Panc1 (cell line): Measurements from ENCODE around the gene B4GALNT1. TPM values are rescaled to one million over a fixed set of nuclear protein-coding genes. Genes with fewer than 3 reads are reported as not detected.
A peak's percentile ranks its signal among the peaks of the same experiment; 100 is the strongest.

ENCODE experiments used
- ATAC-seq: fragments of 200-7000 bp; cut with Tn5 transposase; 2 replicates; pipeline ENCODE4 v1.9.1; 2020; ENCODE audit warnings: mild to moderate bottlenecking, moderate library complexity
- Bru-seq: library from RNA; stranded (reverse); fragments of 400-500 nt; gene quantifications from one replicate; lab custom pipeline; 2021; lab: Mats Ljungman, UMichigan
- BruChase-seq, 2 experiments: library from RNA; stranded (reverse); fragments of 400-500 nt; gene quantifications; one replicate each; lab custom pipeline; 2021; lab: Mats Ljungman, UMichigan
- BruUV-seq: library from RNA; stranded (reverse); fragments of 400-500 nt; replicated peaks from 2 replicates; lab custom pipeline; 2021; lab: Mats Ljungman, UMichigan
- CTCF ChIA-PET: fragments of 300-600 bp; sonication (Branson Sonifier 250); formaldehyde crosslinking; loops from one replicate; lab custom pipeline; 2022; ENCODE audit warnings: antibody characterized with exemption; lab: Charles Lee
- POLR2A ChIA-PET: fragments of 300-600 bp; sonication (Branson Sonifier 250); formaldehyde crosslinking; loops from one replicate; lab custom pipeline; 2022; ENCODE audit warnings: antibody characterized with exemption; lab: Charles Lee
- DNase-seq: peaks from one replicate; pipeline ENCODE4 v3.0.0-alpha.2; 2010; ENCODE audit warnings: low read depth, low spot score
- H3K27ac ChIP-seq: 2 replicates; pipeline ENCODE4 v1.5.1; 2011; ENCODE audit warnings: mild to moderate bottlenecking, low read length, inconsistent platforms
- H3K27me3 ChIP-seq: fragments of 200-500 bp; sonication (Bioruptor generic); 2 replicates; pipeline ENCODE4 v1.6.0; 2014; ENCODE audit warnings: low read length, inconsistent platforms; ENCODE audit not compliant: control insufficient read depth, insufficient read depth
- H3K36me3 ChIP-seq: fragments of 200-500 bp; sonication (Bioruptor generic); 2 replicates; pipeline ENCODE4 v1.5.1; 2014; ENCODE audit warnings: inconsistent platforms, mild to moderate bottlenecking, low read length, moderate library complexity; ENCODE audit not compliant: control insufficient read depth, insufficient read depth
- H3K4me1 ChIP-seq: 2 replicates; pipeline ENCODE4 v1.5.1; 2011; ENCODE audit warnings: inconsistent platforms, mild to moderate bottlenecking, low read length, moderate library complexity; ENCODE audit not compliant: control insufficient read depth, insufficient read depth
- H3K4me3 ChIP-seq, 2 experiments: 2 replicates each; pipeline ENCODE4 v1.5.1; 2011 to 2012; ENCODE audit warnings: low read depth in 2 of 2, low read length in 2 of 2, mild to moderate bottlenecking in 2 of 2, inconsistent platforms in 1 of 2, moderate library complexity in 1 of 2
- H3K9me3 ChIP-seq: fragments of 200-500 bp; sonication (Bioruptor generic); 2 replicates; pipeline ENCODE4 v1.5.1; 2014; ENCODE audit warnings: low read depth, mild to moderate bottlenecking, inconsistent platforms, low read length, moderate library complexity; ENCODE audit not compliant: control insufficient read depth, insufficient read depth
- POLR2AphosphoS5 ChIP-seq: IDR thresholded peaks from 2 replicates; pipeline ENCODE4 v1.6.1; 2012; ENCODE audit warnings: mild to moderate bottlenecking, low read depth, low read length, moderate library complexity
- SIN3A ChIP-seq: IDR thresholded peaks from 2 replicates; pipeline ENCODE4 v1.6.1; 2012; ENCODE audit warnings: low read depth, mild to moderate bottlenecking, low read length, moderate library complexity, borderline replicate concordance; ENCODE audit not compliant: insufficient read depth
- TCF7L2 ChIP-seq: IDR thresholded peaks from 2 replicates; pipeline ENCODE4 v1.6.1; 2011; ENCODE audit warnings: mild to moderate bottlenecking, low read depth, low read length, inconsistent platforms
- in situ Hi-C: cut with HindIII; loops from 2 replicates; pipeline ENCODE4 v1.10.0; 2016; ENCODE audit warnings: low sequenced_read_pairs, low pct_unique_long_range_greater_than_20kb
- intact Hi-C: fragments of 100-400 bp; cut with micrococcal nuclease; formaldehyde crosslinking; loops from one replicate; pipeline ENCODE4 v1.10.0; 2022; ENCODE audit not compliant: unreplicated experiment
- long read RNA-seq: library from polyadenylated mRNA; unstranded; transcript quantifications from one replicate; pipeline ENCODE4 v2.0.0, GENCODE V29; 2021; ENCODE audit not compliant: unreplicated experiment
- polyA plus RNA-seq: library from polyadenylated mRNA; unstranded; fragments of >200 nt; gene quantifications from one replicate; pipeline ENCODE4 v1.2.1, GENCODE V29; 2012; ENCODE audit warnings: missing spikeins; ENCODE audit not compliant: insufficient read length
- total RNA-seq: library from RNA; stranded (reverse); gene quantifications from one replicate; pipeline ENCODE4 v1.2.1, GENCODE V29; 2021; ENCODE audit not compliant: unreplicated experiment
- TF ChIP-seq, protein P1 (sequence below): fragments of 450-650 bp; IDR thresholded peaks from 2 replicates; pipeline ENCODE4 v1.5.1; 2017; ENCODE audit warnings: mild to moderate bottlenecking
- TF ChIP-seq, protein P2 (sequence below), 2 experiments: IDR thresholded peaks; 2 replicates each; pipeline ENCODE4 v1.6.1; 2011 to 2012; ENCODE audit warnings: low read depth in 2 of 2, control low read depth in 1 of 2, low read length in 1 of 2, mild to moderate bottlenecking in 1 of 2, moderate library complexity in 1 of 2; ENCODE audit not compliant: insufficient read depth in 1 of 2

The B4GALNT1 gene
- total RNA-seq, result 48.6 TPM
- polyA plus RNA-seq, result 44.0 TPM
- percentile 59 among the genes with signal in this experiment for Bru-seq, nascent RNA
- BruChase-seq, experiment 1, labeled RNA remaining after a 2-hour chase, result percentile 72 among the genes with signal in this experiment
- BruChase-seq, experiment 2, labeled RNA remaining after a 6-hour chase, result percentile 84 among the genes with signal in this experiment
- long read RNA-seq, transcript B4GALNT1-201 (11 exons, 3,036 nt), result major isoform, 7 of 74 reads
- long read RNA-seq, transcript B4GALNT1-208 (6 exons, 1,967 nt), result major isoform, 7 of 74 reads
- long read RNA-seq, partial matches to known transcripts, result 29 of 74 reads
- long read RNA-seq, other reads (novel, unspliced or antisense), result 30 of 74 reads

DNA sequence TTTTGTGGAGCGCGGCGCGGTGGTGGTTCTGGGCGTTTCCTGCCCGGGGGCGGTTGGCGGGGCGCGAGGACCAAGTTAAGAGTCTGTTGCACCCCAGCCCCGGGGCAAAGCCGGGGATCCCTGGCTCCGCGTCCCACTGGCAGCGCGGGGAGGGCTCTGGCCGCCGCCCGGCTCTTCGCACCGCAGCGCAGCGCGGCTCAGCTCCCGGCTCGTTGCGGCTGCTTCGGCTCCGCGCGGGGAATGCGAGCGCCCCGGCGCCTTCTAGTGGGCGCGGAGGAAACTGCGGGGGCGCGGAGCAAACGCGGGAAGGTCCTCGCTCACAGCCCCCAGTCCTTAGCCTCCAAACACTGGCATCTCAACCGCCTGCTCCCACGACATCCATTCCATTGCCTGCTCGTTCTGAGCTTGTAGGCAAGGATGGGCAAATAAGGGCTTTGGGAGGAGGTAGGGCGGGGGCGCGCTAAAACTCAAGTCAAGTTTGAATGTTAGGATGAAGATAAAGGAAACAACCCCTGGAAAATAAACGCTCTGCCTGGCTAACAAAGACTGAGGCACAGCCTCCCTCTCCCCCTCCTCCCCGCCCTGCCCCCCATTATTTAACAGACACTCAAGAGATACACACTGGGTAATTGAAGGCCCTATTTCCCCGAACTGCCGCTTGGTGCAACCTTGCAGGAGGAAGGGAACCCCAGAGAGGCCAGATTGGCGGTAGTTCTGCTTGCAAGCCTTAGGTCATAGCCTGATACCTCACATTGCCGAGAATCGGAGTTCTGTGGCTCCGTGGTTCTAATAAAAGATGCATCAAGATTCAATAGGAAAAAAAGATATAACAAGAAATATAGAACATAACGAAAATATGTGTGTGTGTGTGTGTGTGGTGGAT, at the start of gene B4GALNT1:
Gene B4GALNT1 (minus strand): TSS at position 244 of the 883 bp plus-strand sequence. CDS start 1,069 bp downstream, outside the sequence.
- no TSS peak for BruUV-seq
- in situ Hi-C loops (no loop called here), intact Hi-C loops (no loop called here)
- Histone ChIP-seq H3K4me3 (peak within 1 kb of the TSS; percentile 67 to 71), H3K27ac (peak within 1 kb of the TSS; percentile 79), H3K36me3 (no peaks in the 10 kb centered on the region; the same call in 1 of the 2 replicates), H3K4me1 (peaks cover 8% of the 10 kb centered on the region), H3K9me3 (no peaks in the 10 kb centered on the region), H3K27me3 (no peaks in the 10 kb centered on the region)
- CTCF ChIA-PET, result interaction anchor here (0.6 to 1.4 kb wide), 3 partner anchors 30 to 93 kb away, joined by 3 to 9 read pairs (median 3); no protein-coding TSS in a partner anchor
- POLR2A ChIA-PET, result no interaction called here
- no peak for DNase-seq
- ATAC-seq, result peak; percentile 93
- TF ChIP-seq, protein P1, sequence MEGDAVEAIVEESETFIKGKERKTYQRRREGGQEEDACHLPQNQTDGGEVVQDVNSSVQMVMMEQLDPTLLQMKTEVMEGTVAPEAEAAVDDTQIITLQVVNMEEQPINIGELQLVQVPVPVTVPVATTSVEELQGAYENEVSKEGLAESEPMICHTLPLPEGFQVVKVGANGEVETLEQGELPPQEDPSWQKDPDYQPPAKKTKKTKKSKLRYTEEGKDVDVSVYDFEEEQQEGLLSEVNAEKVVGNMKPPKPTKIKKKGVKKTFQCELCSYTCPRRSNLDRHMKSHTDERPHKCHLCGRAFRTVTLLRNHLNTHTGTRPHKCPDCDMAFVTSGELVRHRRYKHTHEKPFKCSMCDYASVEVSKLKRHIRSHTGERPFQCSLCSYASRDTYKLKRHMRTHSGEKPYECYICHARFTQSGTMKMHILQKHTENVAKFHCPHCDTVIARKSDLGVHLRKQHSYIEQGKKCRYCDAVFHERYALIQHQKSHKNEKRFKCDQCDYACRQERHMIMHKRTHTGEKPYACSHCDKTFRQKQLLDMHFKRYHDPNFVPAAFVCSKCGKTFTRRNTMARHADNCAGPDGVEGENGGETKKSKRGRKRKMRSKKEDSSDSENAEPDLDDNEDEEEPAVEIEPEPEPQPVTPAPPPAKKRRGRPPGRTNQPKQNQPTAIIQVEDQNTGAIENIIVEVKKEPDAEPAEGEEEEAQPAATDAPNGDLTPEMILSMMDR, result peak; percentile 98
- TF ChIP-seq POLR2AphosphoS5 (no peak), SIN3A (no peak), TCF7L2 (peak; percentile 23; the same call in 1 of the 2 replicates)
- TF ChIP-seq, protein P2, sequence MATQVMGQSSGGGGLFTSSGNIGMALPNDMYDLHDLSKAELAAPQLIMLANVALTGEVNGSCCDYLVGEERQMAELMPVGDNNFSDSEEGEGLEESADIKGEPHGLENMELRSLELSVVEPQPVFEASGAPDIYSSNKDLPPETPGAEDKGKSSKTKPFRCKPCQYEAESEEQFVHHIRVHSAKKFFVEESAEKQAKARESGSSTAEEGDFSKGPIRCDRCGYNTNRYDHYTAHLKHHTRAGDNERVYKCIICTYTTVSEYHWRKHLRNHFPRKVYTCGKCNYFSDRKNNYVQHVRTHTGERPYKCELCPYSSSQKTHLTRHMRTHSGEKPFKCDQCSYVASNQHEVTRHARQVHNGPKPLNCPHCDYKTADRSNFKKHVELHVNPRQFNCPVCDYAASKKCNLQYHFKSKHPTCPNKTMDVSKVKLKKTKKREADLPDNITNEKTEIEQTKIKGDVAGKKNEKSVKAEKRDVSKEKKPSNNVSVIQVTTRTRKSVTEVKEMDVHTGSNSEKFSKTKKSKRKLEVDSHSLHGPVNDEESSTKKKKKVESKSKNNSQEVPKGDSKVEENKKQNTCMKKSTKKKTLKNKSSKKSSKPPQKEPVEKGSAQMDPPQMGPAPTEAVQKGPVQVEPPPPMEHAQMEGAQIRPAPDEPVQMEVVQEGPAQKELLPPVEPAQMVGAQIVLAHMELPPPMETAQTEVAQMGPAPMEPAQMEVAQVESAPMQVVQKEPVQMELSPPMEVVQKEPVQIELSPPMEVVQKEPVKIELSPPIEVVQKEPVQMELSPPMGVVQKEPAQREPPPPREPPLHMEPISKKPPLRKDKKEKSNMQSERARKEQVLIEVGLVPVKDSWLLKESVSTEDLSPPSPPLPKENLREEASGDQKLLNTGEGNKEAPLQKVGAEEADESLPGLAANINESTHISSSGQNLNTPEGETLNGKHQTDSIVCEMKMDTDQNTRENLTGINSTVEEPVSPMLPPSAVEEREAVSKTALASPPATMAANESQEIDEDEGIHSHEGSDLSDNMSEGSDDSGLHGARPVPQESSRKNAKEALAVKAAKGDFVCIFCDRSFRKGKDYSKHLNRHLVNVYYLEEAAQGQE (IDR thresholded peaks at IDR 0.05; ENCODE audit: insufficient read depth in 1 of 2, low read depth in 2 of 2, low read length in 1 of 2), result no peak

DNA sequence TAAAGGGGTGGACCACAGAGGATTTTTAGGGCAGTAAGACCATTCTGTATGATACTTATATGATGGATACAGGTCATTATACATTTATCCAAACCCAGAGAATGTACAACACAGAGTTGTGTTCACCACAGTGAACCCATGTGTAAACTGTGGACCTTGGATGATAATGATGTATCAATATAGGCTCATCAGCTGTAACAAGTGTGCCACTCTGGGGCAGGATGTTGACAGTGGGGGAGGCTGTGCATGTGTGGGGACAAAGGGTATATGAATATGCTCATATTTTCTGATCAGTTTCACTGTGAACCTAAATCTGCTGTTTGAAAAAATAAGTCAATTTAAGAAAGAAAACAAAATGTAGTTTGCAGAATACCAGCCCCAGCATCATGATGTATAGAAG, 46.7 kb upstream of the B4GALNT1 start:
- intact Hi-C loops, result no loop called here

More for the DNA sequence above, 46.7 kb upstream of the B4GALNT1 start:
- Histone ChIP-seq H3K9me3 (no peaks in the 10 kb centered on the region), H3K27me3 (no peaks in the 10 kb centered on the region; the same call in 1 of the 2 replicates), H3K4me3 (no peak overlapping the region), H3K36me3 (no peaks in the 10 kb centered on the region), H3K4me1 (no peaks in the 10 kb centered on the region), H3K27ac (no peak overlapping the region)
- TF ChIP-seq TCF7L2 (no peak), SIN3A (no peak), POLR2AphosphoS5 (no peak)
- TF ChIP-seq, protein P2 (IDR thresholded peaks at IDR 0.05; ENCODE audit: insufficient read depth in 1 of 2, low read depth in 2 of 2, low read length in 1 of 2), result no peak
- TF ChIP-seq, protein P1, result no peak
- no TSS peak for BruUV-seq
- POLR2A ChIA-PET, result no interaction called here
- no peak for ATAC-seq
- in situ Hi-C loops, result no loop called here
- CTCF ChIA-PET, result no interaction called here
- DNase-seq, result no peak
